ENCODE results near the gene MPHOSPH6.

MPHOSPH6 gene

DNA sequence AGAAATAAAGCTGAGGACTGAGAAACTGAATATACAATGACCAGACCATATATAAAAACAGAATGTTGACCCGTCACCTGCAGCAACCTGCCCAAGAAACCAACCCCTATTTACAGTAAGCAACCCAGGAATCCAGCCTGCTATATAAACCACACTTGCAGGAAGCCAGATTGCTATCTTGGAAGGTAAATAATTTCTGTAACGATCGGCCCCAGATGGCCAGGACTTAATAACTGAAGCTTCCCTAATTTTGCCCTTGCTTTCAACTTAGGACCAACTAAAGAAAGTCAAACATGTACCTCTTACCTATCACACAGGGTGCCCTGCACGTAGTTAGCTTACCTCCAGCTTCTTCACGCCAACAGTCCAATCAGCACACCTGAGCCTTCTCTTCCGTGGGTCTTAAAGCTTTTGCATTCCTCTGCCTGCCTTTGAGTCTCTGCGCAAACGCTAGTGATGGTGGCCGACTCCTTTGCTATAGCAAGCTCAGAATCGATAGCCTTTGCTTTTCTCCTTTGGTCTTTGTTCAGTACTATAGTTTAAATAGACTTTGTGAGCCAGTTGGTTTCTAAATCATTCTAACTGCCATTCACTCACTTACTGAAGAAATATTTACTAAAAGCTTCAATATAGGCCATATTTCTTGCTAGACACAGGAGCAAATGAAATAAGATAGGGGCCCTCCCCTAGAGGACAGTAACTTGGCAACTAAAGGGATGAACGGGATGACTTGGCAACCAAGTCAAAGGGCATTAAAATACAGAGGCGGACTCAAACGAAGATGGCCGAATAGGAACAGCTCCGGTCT, 31.3 kb downstream of the MPHOSPH6 start:
- H3K36me3 ChIP-seq (ENCODE audit: insufficient read depth, insufficient read length, low read length) = peaks cover 27% of the 10 kb centered on the region
- no peaks in the 10 kb centered on the region for H3K4me1 ChIP-seq (ENCODE audit: insufficient read depth, insufficient read length)
- DNase-seq (ENCODE audit: low read depth, low spot score) = no peak
- TF ChIP-seq ZNF274 (IDR thresholded peaks at IDR 0.05; ENCODE audit: low read depth, low read length) (no peak), YY1 (IDR thresholded peaks at IDR 0.05; ENCODE audit: insufficient read depth, insufficient read length) (no peak), SUZ12 (IDR thresholded peaks at IDR 0.05; ENCODE audit: extremely low read depth, insufficient read depth, insufficient read length) (no peak)
- peak overlapping the region; percentile 28 for H3K4me3 ChIP-seq (ENCODE audit: insufficient read length, low read depth)
- peak overlapping the region; percentile 42 for H3K9ac ChIP-seq (ENCODE audit: insufficient read length, low read depth)
- no peaks in the 10 kb centered on the region for H3K9me3 ChIP-seq (ENCODE audit: insufficient read depth, low read length)
- H3K27me3 ChIP-seq (ENCODE audit: insufficient read depth, insufficient read length) = no peaks in the 10 kb centered on the region

DNA sequence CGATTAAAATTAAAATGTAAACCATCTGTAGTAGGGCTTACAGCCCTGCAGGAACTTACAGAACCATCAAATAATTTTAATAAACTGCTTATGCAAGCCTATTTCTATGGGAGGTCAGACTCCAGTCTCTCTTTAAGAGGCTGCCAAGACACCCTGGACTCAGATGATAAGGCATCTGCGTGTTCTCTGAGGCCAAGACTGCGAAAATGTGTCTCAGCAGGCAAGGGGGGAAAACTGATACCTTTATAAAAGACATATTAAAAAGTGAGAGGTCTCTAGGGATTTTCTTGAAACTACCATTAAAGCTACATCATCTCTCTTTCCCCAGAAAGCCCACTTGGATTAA, 32.2 kb downstream of the MPHOSPH6 start:
- no peak overlapping the region for H3K9ac ChIP-seq (ENCODE audit: insufficient read length, low read depth)
- peaks cover 27% of the 10 kb centered on the region for H3K36me3 ChIP-seq (ENCODE audit: insufficient read depth, insufficient read length, low read length)
- H3K9me3 ChIP-seq (ENCODE audit: insufficient read depth, low read length) = no peaks in the 10 kb centered on the region
- H3K27me3 ChIP-seq (ENCODE audit: insufficient read depth, insufficient read length) = no peaks in the 10 kb centered on the region
- no peak for DNase-seq (ENCODE audit: low read depth, low spot score)
- H3K4me1 ChIP-seq (ENCODE audit: insufficient read depth, insufficient read length) = no peaks in the 10 kb centered on the region
- TF ChIP-seq SUZ12 (IDR thresholded peaks at IDR 0.05; ENCODE audit: extremely low read depth, insufficient read depth, insufficient read length) (no peak), YY1 (IDR thresholded peaks at IDR 0.05; ENCODE audit: insufficient read depth, insufficient read length) (no peak), ZNF274 (IDR thresholded peaks at IDR 0.05; ENCODE audit: low read depth, low read length) (no peak)
- H3K4me3 ChIP-seq (ENCODE audit: insufficient read length, low read depth) = no peak overlapping the region

DNA sequence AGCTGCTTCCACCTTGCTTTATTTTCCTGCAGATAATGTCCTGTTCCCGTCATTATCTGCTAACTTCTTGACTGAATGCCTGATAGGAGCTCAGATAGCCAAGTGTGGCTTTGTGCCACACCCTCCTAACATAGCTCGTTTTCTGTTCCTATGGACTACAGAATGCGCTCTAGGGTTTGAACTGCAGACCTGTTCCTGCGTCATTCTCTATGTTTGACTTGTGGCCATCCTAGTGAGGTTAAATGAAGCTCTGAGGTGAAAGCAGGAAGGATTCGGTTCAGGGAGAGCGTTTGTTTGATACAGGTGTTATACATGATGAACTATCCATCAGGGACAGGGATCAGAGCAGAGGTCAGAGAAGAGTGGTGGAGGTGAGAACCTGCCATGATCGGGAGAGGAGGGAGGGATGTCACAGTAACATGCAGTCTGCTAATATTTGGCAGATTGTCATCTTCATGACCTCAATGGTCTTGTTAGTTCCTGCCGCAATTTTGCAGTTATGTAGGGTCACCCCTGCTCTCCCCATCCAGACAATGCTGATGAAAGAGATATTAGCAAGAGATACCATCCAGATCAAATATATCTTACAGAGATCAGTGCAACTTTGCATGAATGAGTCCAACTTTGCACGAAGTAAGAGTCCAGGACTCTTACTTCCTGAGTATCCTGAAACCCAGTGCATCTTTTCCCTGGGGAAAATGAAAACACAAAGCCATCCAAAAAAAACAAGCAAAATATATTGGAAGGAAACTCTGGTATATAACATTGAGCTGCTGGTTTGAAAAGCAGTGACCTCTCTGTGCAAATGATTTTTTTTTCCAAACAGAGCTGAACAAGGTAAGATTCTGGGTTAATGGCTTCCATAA, 32.8 kb downstream of the MPHOSPH6 start:
- no peaks in the 10 kb centered on the region for H3K4me1 ChIP-seq (ENCODE audit: insufficient read depth, insufficient read length)
- no peak overlapping the region for H3K4me3 ChIP-seq (ENCODE audit: insufficient read length, low read depth)
- no peaks in the 10 kb centered on the region for H3K9me3 ChIP-seq (ENCODE audit: insufficient read depth, low read length)
- DNase-seq (ENCODE audit: low read depth, low spot score) = no peak
- TF ChIP-seq SUZ12 (IDR thresholded peaks at IDR 0.05; ENCODE audit: extremely low read depth, insufficient read depth, insufficient read length) (no peak), YY1 (IDR thresholded peaks at IDR 0.05; ENCODE audit: insufficient read depth, insufficient read length) (no peak), ZNF274 (IDR thresholded peaks at IDR 0.05; ENCODE audit: low read depth, low read length) (no peak)
- H3K36me3 ChIP-seq (ENCODE audit: insufficient read depth, insufficient read length, low read length) = peaks cover 27% of the 10 kb centered on the region
- H3K27me3 ChIP-seq (ENCODE audit: insufficient read depth, insufficient read length) = no peaks in the 10 kb centered on the region
- no peak overlapping the region for H3K9ac ChIP-seq (ENCODE audit: insufficient read length, low read depth)

DNA sequence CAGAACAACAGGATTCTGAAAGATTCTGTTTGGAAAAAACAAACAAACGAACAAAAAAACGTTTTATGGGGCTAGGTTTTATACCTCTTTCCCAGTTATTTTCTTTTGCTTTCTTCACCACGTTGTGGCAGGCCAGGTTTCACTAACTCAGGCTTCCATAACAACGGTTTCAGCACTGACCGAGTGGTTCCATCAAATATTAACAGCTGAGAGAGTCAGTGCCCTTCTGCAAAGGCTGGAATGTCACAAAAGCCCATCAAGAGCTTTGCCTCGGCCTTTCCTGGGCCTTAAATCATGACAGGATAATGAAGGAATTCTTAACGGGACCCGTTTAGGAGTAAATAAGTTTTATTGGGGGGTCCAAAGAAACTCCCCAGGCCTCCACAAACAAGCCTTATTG, 34.2 kb downstream of the MPHOSPH6 start:
- no peak overlapping the region for H3K9ac ChIP-seq (ENCODE audit: insufficient read length, low read depth)
- H3K4me1 ChIP-seq (ENCODE audit: insufficient read depth, insufficient read length) = no peaks in the 10 kb centered on the region
- H3K27me3 ChIP-seq (ENCODE audit: insufficient read depth, insufficient read length) = no peaks in the 10 kb centered on the region
- H3K4me3 ChIP-seq (ENCODE audit: insufficient read length, low read depth) = no peak overlapping the region
- H3K36me3 ChIP-seq (ENCODE audit: insufficient read depth, insufficient read length, low read length) = peaks cover 27% of the 10 kb centered on the region
- no peak for TF ChIP-seq YY1 (IDR thresholded peaks at IDR 0.05; ENCODE audit: insufficient read depth, insufficient read length)
- no peak for TF ChIP-seq SUZ12 (IDR thresholded peaks at IDR 0.05; ENCODE audit: extremely low read depth, insufficient read depth, insufficient read length)
- TF ChIP-seq ZNF274 (IDR thresholded peaks at IDR 0.05; ENCODE audit: low read depth, low read length) = no peak
- H3K9me3 ChIP-seq (ENCODE audit: insufficient read depth, low read length) = no peaks in the 10 kb centered on the region
- no peak for DNase-seq (ENCODE audit: low read depth, low spot score)

DNA sequence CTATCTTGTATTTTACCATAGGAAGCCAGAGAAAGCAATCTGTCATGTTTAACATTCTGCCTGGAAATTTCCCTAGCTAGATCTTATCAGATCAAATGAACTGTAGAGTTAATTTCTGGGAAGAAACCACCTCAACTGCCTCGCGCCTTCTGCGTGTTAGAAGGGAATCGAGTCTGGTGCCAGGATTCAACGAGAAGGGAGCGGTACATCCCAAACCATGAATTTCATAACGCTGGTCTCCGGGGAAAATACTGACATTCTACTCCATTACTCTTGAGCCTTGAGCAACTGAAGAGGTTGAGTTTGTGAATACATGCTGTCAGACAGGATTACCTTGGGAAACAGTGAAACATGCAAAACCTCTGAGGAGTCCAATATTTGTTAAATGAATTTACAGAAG, 35.2 kb downstream of the MPHOSPH6 start:
- no peak overlapping the region for H3K4me3 ChIP-seq (ENCODE audit: insufficient read length, low read depth)
- TF ChIP-seq SUZ12 (IDR thresholded peaks at IDR 0.05; ENCODE audit: extremely low read depth, insufficient read depth, insufficient read length) (no peak), YY1 (IDR thresholded peaks at IDR 0.05; ENCODE audit: insufficient read depth, insufficient read length) (no peak), ZNF274 (IDR thresholded peaks at IDR 0.05; ENCODE audit: low read depth, low read length) (no peak)
- no peak overlapping the region for H3K9ac ChIP-seq (ENCODE audit: insufficient read length, low read depth)
- peaks cover 27% of the 10 kb centered on the region for H3K36me3 ChIP-seq (ENCODE audit: insufficient read depth, insufficient read length, low read length)
- H3K9me3 ChIP-seq (ENCODE audit: insufficient read depth, low read length) = no peaks in the 10 kb centered on the region
- no peaks in the 10 kb centered on the region for H3K4me1 ChIP-seq (ENCODE audit: insufficient read depth, insufficient read length)
- no peaks in the 10 kb centered on the region for H3K27me3 ChIP-seq (ENCODE audit: insufficient read depth, insufficient read length)
- no peak for DNase-seq (ENCODE audit: low read depth, low spot score)

DNA sequence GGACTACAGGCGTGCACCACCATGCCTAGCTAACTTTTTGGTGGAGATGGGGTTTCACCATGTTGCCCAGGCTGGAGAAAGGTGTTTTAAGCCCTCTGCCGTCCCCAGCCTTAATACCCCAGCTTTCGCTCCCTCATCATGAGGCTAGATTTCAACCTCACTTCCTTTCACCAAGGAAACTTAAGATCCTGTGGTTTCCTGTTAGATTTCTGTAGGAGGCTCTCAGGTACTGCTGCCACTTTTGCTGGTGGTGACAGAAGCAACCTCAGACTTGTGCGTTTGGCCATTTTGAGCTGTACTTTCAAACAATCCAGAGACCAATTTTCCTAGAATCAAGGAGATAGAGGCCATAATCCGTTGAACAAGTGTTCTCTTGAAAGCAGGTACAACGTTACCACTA, 36.2 kb downstream of the MPHOSPH6 start:
- Histone ChIP-seq H3K27me3 (ENCODE audit: insufficient read depth, insufficient read length) (no peaks in the 10 kb centered on the region), H3K9ac (ENCODE audit: insufficient read length, low read depth) (no peak overlapping the region), H3K4me1 (ENCODE audit: insufficient read depth, insufficient read length) (no peaks in the 10 kb centered on the region), H3K36me3 (ENCODE audit: insufficient read depth, insufficient read length, low read length) (peaks cover 27% of the 10 kb centered on the region), H3K9me3 (ENCODE audit: insufficient read depth, low read length) (no peaks in the 10 kb centered on the region), H3K4me3 (ENCODE audit: insufficient read length, low read depth) (no peak overlapping the region)
- TF ChIP-seq ZNF274 (IDR thresholded peaks at IDR 0.05; ENCODE audit: low read depth, low read length) (no peak), SUZ12 (IDR thresholded peaks at IDR 0.05; ENCODE audit: extremely low read depth, insufficient read depth, insufficient read length) (no peak), YY1 (IDR thresholded peaks at IDR 0.05; ENCODE audit: insufficient read depth, insufficient read length) (no peak)
- no peak for DNase-seq (ENCODE audit: low read depth, low spot score)

DNA sequence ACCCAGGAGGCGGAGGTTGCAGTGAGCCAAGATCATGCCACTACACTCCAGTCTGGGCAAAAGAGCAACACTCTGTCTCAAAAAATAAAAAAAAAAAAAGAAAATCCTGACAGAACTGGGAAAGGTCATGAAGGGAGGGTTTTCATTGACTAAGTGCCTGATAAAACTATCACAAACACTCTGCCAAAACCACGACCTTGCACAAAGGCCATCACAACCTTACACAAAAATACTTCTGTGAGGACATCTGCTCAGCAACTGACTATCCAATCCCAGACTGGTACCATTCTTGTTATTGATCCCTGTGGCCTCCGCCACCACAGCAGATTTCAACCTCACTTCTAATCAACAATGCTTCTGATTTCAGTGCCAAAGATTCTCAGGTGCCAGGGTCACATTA, 40.1 kb downstream of the MPHOSPH6 start:
- no peaks in the 10 kb centered on the region for H3K9me3 ChIP-seq (ENCODE audit: insufficient read depth, low read length)
- H3K4me3 ChIP-seq (ENCODE audit: insufficient read length, low read depth) = no peak overlapping the region
- no peaks in the 10 kb centered on the region for H3K4me1 ChIP-seq (ENCODE audit: insufficient read depth, insufficient read length)
- H3K9ac ChIP-seq (ENCODE audit: insufficient read length, low read depth) = no peak overlapping the region
- TF ChIP-seq ZNF274 (IDR thresholded peaks at IDR 0.05; ENCODE audit: low read depth, low read length) (no peak), YY1 (IDR thresholded peaks at IDR 0.05; ENCODE audit: insufficient read depth, insufficient read length) (no peak), SUZ12 (IDR thresholded peaks at IDR 0.05; ENCODE audit: extremely low read depth, insufficient read depth, insufficient read length) (no peak)
- H3K27me3 ChIP-seq (ENCODE audit: insufficient read depth, insufficient read length) = no peaks in the 10 kb centered on the region
- H3K36me3 ChIP-seq (ENCODE audit: insufficient read depth, insufficient read length, low read length) = no peaks in the 10 kb centered on the region
- DNase-seq (ENCODE audit: low read depth, low spot score) = no peak

All from NT2/D1 (cell line).